Measurements from ENCODE around the gene STXBP3.

DNA sequence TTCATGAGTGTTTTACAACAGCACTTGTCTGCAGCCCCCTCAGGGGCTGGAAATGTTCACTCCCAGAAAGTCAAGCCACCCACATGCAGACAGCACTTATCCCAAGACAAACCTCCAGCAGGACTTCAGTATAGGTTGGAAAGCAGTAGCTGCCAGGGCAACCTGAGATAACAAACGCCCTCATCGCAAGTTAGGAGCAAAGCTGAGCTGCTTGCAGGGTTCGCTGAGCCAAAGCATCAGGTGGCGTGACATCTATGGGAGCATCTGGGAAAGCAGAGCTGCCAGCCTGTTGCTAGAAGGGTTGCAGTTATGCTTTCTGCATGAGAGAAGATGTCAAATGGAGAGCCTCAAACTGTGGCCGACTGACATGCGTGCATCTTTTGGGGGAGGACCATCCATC lies 4.2 kb upstream of the STXBP3 start:
- TF ChIP-seq, protein P1, sequence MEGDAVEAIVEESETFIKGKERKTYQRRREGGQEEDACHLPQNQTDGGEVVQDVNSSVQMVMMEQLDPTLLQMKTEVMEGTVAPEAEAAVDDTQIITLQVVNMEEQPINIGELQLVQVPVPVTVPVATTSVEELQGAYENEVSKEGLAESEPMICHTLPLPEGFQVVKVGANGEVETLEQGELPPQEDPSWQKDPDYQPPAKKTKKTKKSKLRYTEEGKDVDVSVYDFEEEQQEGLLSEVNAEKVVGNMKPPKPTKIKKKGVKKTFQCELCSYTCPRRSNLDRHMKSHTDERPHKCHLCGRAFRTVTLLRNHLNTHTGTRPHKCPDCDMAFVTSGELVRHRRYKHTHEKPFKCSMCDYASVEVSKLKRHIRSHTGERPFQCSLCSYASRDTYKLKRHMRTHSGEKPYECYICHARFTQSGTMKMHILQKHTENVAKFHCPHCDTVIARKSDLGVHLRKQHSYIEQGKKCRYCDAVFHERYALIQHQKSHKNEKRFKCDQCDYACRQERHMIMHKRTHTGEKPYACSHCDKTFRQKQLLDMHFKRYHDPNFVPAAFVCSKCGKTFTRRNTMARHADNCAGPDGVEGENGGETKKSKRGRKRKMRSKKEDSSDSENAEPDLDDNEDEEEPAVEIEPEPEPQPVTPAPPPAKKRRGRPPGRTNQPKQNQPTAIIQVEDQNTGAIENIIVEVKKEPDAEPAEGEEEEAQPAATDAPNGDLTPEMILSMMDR (conservative IDR thresholded peaks at IDR 0.05), result no peak
- no peak for TF ChIP-seq ZFX (IDR thresholded peaks at IDR 0.05)
